8988T (cell line): ENCODE data around the gene PXDN.

Experiments
- DNase-seq: peaks from one replicate; pipeline ENCODE4 v3.0.0; 2011

Gene PXDN

DNA sequence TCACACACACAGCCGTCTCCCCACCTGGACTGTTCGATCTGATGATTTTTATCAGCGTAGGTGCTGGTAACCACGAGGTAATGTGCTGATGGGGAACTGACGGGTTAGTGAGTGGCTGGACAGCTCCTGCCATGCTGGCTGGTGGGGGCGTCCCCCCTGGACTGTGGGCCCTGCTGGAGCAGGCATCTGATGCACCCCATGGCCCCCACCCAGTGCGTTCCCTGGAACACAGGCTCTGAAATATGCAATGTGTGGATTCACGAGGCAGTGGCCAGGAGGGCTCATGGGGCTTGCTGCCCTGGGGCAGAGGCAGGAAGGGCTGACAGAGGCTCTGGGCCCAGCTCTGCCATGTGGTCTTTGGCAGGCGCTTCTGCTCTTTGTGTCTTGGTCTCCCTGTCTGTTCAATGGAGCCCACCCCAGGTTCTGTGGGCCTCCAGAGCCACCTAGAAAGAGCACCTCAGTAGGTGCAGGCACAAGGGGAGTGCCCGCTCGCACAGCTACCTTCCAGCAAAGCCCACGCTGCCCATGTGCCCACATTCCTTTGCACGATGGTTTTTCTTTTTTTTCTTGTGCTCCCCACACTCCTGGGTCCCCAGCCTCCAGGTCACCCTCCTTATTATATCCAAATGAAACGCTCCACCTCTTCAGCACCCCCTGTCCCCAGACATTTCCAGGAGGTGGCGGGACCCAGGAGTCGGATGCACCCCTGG lies 10.3 kb upstream of the PXDN start:
- DNase-seq = no peak

DNA sequence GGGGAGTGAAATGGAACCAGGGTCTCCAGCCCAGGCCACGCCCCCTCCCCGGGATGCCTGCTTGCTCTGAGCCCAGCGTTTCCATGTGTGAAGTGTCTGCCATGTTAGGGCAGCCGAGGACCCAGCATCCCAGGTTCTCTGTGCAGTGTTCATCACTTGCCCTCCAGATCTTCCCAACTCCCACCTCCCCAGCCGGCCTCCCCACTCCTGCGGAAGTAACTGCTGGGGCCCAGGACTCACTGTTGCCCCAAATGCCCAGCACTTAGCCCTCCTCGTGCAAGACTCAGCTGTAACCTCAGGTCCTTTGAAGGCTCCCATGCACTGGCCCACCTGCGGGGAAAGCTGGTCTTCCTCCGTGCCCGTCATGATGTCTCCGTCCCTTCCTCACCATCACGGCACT lies 9.7 kb upstream of the PXDN start:
- DNase-seq = no peak

DNA sequence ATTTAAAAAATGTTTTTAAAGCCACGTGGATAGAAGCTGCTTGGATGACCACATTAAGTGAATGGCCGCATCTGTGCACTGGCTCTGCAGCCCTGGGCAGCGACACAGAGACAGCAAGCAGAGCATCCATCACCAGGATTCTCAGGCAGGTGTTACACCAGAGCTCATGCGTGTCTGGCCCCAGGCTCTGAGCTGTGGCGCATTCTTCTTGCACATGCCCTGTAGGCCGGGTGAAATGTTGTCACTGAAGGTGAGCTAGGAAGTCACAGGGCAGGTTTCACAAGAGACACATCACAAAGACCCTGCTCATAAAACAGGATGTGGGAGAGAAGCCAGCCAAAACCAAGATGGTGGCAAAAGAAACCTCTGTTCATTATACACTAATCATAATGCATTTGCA lies 8.4 kb upstream of the PXDN start:
- no peak for DNase-seq

DNA sequence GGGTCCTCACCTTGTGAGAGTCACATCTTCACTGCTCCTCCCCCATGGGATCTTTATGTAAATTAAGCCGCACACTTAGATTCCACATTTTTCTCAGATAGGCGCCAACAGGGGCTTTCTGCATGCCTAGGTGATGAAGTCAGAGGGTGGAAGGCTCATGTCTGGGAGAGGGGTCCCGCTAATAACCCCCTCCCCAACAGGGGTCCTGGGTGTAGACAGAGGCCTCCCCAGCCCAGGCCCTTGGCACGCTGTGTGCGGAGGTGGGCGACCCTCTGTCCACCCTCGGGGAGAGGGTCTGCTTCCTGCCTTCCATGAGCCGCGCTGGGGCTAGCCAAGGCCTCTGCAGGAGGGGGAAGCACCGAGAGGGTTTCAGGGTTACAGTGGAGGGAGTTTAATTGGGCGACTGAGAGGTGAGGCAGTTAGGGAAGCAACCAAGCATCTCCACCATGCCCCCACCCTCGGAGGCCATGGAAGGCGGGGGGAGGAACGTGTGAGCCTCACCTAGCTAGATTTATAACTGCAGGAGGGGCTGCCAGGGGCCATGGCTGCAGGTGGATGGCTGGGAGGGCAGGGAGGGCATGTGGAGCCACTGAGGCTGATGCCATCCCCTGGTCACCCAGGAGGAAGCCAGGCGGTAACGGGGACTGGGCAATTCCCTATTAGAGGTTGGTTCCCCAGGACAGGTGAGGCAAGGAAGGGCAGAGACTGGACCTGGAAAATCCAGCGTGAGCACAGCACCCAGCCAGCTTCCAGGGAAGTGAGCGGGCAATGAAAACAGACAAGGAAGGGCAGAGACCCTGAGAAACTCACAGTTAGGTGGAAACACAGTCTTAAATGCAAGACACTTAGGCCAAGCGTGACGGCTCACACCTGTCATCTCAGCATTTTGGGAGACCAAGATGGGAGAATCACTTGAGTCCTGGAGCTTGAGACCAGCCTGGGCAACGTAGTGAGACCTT lies 7.7 kb upstream of the PXDN start:
- DNase-seq = no peak

DNA sequence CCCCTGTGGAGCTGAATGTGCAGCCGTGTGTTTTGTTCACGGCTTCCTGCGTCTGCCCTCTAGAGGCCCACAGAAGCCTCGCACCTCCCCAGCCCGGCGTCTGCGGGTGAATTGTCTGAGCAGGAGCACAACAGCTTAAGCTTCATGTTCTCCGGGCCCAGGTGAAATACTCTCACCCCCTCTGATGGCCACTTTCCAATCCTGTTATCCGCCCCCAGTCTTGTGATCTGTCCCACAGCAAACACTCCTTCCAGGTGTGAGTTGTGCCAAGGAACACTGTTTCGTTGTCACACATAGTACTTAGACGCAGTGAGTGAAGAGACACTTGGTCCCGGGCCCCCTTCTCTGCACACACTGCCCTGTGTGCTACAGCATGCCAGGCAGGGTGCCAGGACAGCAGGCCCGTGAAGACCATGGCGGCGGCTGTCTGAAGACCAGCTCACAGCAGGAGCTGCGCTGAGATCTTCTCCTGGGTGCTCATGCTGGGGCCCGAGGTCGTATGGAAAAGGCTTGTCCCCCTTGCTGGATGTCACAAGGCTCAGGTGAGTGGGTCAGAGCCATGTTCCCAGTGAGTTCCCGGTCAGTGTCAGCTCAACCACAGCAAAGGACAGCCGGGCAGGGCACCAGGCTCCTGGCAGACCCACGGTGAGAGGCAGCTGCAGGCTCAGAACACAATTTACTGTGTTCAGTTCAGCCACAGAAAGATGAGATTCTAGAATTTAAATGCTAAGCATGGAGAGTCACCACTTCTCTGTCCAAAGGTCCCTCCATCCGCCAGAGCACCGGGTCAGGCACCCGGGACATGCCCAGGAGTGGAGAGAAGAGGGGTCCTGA lies 6.8 kb upstream of the PXDN start:
- peak; percentile 71 for DNase-seq

DNA sequence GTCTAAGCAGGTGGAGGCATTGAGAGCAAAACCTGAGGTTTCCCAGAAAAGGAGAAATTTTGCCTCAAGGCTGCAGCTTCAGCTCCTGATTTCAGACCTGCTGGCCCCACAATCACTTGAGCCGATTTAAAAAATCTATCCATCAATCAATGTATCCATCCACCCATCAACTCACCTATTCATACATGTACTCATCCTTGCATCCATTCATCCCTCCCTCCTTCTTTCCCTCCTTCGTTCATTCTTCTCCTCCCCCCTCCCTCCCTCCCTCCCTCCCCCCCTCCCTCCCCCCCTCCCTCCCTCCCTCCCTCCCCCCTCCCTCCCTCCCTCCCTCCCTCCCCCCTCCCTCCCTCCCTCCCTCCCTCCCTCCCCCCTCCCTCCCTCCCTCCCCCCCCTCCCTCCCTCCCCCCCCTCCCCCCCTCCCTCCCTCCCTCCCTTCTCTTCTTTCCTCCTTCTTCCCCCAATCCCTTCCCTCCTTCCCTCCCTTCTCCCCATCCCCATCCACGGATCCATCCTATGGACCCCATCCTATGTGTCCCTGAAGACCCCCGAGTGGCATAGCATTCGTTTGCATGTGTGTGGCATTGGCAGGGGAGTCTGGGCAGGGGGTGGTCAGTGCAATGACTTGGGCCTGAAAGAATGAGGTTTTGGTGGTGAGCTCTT lies 6.1 kb upstream of the PXDN start:
- no peak for DNase-seq

DNA sequence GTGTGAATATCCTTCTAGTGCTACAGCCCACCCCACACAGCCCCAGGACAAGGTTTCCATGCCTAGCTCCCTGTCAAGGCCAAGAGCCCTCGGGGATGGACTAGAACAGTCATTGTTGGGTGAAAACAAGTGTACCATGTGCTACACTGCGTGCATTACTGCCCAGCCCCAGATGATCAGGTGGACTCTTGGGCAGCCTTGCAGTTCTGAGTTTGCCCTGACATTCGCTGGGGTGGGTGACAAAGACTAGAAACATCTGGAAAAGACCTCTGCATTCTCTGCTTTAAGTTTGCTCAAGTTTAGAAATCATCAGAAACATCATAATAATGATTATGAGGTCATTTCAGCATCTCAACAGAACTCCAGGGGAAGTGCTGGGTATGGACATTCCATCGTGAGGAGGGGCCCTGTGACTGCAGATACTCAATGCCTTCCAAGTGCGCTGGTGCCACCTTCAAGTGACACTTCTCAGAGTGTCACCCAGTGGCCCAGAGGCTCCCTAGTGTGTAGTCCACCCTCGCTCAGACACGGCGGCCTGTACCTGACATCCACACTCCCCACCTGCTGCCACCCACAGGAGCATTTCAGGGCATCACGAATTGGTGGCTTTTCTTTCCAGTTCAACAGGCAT lies 5.3 kb upstream of the PXDN start:
- DNase-seq = no peak

DNA sequence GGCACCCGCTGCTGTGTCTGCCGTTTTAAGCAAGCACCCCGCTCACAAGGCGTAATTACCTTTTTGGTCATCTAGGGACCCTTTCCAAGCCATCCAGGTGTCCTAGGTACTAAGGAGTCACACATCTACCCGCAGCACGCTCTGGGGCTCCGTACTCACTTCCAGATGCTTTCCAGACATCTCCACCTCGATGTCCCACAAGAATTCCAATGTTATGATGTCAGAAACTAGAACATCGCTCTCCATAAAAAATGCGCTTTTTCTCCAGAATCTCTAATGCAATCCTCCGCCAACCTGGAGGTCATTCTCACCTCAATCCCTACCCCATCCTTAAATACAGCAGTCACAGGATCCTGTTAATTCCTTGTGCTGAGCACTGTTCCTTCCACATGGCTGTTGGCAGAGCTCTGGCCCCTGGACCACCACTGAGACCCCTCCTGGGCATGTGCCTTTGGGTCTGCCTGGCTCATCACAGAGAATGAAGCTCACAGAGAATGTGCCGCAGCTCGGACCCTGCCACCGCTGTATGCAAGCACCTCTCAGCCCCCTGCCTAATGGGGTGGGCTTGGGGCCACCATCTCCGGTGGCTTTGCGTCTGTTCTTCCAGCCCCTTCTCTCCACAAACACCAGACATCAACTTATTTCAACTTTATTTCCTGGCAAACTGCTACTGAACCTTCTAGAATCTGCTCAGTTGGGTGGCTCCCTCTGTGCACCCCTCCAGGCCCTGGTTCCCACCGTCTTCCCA lies 4.6 kb upstream of the PXDN start:
- DNase-seq = no peak

DNA sequence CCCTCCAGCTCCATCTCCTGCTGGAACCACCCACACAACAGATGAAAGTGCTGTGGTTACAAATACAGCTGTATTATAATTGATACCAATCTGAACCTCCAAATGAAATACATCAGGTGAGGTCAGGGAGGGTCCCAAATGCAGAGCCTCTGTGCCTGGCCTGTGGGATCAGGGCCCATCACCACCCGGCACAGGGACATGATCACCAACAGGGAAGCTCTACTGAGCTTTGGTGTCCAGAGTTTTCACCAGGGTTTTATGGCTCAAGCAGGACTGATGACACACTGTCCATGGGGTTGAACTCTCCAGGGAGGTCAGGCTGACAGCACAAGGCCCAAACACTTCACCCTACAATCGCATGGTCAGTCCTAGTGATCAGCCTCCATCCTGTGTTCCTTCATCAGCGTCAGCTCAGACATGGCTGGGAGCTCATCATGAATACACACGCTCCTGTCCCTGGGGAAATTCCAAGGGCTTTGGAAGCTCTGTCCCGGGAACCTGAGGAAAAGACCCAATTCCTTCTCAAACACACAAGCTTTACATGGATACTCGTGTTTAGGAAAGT lies 3.9 kb upstream of the PXDN start:
- DNase-seq = no peak

DNA sequence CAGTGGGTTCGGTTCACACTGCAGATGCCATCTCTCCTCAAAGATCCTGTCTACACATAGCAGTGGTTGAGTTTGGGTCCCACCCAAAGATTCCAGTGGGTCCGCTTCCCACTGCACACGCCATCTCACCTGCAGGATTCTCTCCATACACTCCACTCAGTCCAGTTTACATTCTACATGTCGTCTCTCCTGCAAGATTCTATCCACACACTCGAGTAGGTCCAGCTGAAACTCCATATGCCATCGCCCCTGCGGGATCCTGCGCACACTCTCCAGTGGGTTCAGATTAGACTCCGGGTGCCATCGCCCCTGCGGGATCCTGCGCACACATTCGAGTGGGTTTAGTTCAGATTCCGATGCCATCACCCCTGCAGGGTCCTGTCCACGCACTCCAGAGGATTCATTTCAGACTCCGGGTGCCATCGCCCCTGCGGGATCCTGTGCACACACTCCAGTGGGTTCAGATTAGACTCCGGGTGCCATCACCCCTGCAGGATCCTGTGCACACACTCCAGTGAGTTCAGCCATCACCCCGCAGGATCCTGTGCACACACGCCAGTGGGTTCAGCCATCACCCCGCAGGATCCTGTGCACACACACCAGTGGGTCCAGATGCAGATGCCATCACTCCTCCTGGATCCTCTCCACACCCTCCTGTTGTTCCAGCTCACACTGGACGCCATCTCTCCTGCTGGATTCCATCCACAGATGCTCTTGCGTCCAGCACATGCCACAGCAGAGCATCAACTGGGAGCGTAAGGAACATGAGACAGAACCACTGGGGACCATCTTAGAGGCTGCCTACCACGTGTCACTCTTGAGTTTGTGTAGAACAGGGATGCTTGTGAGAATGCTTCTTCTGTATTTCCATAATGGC lies 3.0 kb upstream of the PXDN start:
- no peak for DNase-seq

DNA sequence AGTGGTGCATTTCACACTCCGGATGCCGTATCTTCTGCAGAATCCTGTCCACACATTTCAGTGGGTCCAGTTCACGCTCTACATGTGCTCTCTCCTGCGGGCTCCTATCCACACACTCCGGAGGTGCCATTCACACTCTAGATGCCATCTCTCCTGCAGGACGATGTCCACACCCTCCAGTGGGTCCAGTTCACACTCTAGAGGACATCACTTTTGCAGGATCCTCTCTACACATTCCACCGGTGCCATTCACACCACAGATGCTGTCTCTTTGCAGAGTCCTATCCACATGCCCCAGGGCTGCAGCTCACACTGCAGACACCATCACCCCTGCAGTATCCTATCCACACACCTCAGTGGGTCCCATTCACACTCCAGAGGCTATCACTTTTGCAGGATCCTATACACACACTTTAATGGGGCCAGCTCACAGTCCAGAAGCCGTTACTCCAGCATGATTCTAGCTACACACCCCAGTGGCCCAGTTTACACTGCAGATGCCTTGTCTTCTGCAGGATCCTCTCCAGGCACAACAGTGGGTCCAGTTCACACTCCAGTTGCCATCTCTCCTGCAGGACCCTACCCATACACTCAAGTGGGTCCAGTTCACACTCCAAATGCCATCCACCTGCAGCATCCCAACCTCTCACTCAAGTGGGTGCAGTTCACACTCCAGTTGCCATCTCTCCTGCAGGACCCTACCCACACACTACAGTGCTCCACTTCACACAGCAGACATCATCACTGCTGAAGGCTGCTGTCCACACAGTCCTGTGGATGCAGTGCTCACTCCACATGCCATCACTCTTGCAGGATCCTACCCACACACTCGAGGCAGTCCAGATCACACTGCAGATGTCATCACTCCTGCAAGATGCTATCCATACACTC lies 2.1 kb upstream of the PXDN start:
- DNase-seq = no peak

DNA sequence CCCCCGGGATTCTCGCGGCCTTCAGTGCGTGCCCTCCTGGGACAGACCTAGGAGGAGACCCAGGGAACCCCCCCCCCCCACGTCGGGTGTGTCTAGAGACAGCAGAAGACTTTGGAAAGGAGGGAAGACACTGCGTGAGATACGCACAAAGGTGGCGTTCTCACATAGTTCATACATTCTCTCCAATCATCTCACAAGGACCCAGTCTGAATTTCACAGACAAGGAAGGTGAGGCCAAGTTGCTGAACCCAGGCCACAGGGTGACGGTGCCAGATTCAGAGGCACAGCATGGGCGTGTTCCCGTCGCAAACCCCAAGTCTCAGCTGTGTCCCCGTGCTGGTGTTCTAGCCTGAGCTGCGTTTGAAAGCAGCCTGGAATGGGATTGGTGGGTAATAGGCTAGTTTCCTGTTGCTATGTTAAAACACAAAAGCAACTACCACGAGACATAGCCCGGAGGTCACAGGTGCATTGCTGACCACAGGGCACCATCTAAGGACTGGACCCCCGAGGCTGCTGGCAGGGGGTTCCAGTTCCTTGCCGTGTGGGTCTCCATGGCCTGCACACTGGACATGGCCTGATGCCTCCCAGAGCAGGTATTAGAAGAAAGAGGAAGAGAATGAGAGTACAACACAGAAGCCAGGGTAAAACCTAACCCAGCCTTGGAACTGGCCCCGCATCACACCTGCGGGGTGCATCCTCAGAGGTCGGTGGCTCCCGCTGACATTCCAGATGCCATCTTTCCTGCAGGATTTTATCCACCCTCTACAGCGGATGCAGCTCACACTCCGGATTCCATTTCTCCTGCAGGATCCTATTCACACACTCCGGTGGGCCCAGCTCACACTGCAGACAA lies 1.1 kb upstream of the PXDN start:
- DNase-seq = no peak

DNA sequence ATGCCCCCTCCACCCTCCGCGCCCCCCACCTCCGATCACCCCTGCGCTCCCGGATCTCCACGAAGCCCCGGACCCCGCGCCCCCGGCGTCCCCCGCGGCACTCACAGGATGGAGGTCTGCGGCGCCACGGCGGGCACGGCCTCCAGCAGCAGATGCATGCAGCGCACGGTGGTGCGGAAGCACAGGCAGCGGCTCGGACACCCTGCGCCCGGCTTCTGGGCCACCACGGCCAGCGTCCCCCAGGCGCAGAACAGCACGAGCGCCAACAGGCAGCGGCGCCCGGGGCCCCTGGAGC lies 217 bp downstream of the PXDN start:
- DNase-seq = no peak

DNA sequence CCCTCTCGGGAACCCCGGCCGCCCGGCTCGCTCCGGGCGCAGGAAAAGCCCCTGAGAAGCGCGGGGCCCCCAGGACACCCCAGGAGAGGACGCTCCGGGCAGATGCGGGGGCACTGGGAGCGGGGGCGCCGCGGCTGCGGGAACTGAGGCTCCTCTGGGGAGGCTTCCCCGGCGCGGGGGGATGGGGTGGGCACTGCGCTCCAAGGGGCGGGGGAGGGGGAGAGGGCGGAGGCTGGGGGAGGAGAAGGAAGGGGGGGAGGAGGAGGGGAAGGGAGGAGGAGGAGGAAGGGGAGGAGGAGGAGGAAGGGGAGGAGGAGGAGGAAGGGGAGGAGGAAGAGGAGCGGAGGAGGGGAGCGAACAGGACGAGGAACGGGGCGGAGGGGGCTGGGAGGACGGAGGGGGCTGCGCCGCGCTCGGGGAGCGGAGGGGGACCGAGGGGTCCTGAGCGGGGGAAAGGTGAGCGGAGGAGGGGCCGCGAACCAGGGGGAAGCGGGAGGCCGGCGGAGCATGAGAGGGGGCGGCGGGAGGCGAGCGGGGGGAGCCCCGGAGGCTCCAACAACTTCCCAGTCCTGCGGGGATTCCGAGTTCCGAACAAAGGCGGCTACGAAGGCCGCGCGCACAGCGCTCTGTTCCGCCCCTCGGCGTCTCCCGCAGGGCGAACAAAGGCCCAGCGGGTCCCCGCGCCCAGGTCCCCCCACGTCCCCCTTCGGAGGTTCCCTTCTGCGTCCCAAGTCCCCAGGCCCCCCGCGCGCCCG lies 742 bp downstream of the PXDN start:
- no peak for DNase-seq

DNA sequence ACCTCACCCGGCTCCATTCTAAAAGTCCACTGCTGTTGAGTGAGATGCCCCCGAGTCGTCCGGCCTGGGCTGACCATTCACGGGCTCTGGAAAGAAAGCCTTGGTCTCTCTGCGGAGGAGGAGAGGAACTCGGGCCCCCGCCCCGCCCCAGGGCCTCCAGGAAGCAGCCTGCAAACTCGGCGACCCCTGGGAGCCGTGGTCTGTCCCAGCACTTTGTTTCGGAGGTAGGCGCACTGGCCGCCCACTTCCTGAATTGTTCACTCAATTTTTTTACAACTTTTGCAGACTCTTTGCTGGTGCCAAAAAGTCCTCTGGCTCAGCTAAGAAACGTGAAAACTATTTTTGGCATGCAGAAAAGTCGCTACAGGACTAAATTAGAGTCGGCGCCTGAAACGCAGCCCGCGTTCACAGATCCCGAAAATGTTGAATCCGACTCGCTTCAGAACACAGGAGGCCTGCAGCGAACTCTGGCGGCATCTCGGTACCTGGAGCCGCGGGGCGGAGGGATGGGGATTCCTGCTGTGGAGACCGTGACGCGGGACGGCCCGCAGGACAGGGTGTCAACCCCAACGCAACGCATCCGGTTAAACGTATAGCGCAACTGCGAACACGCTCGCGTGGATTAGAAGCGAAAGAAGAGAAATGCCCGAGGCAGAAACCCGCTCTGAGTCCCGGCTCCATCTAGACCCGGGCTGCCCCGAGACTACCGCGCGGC lies 1.5 kb downstream of the PXDN start:
- no peak for DNase-seq

DNA sequence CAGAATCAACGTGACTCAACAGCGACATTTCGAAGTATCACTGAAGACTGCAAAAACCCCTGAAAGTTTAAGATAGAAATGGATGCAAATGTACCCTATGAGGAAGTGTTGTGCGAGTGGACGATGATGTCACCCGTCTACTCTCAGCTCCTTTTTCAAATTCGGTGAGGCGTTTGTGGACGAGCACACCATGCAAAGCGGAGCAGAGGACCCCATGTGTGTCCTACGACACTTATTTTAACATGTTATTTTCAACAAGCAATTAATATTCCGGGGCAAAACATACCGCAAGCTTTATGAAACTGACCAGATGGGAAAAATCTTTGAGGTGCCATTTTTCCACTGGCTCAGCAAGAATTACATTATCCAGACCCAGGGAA lies 2.0 kb downstream of the PXDN start:
- no peak for DNase-seq

DNA sequence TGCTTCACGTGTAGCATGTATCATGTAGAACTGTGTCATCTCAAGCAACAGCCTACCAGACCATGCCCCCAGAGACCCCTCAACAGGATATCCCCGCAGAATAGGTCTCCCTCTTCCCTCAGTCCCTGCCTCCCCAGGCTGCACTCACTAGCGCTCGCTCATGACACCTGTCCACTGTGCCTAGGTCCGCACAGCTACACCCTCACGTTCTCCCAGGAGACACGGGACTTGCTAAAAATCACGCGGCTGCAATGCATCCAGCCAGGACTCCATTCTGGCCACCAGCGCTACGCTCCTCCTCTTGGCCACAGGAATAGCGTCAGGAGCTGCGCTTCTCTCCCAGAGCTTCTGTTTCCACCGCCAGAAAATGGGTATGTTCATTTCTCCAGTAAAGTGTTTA lies 2.5 kb downstream of the PXDN start:
- no peak for DNase-seq
